ENCODE results near the gene BLVRB. TPM values are rescaled to one million over a fixed set of nuclear protein-coding genes. Genes with fewer than 3 reads are reported as not detected.

Gene BLVRB
- total and polyA plus RNA-seq, 9 of the 15 experiments (the other 6 are each of a cell fraction or from before 2014, with no cell fraction given): 81.1 to 749 (median 331) TPM

GRCh38 chr19:40420766-40421765 is 44.5 kb downstream of the BLVRB start (continued):
- TF ChIP-seq MYBL2 (IDR thresholded peaks at IDR 0.05; ENCODE audit: low read depth) (no peak), MYBL2 (CRISPR knock-in tag; IDR thresholded peaks at IDR 0.05; ENCODE audit: borderline replicate concordance) (no peak), ZBTB33 (CRISPR knock-in tag; IDR thresholded peaks at IDR 0.05) (peak; percentile 89), C11orf30 (IDR thresholded peaks at IDR 0.05; ENCODE audit: low read depth) (no peak), ZNF740 (CRISPR knock-in tag; IDR thresholded peaks at IDR 0.05) (peak; percentile 99), ZNF740 (tag; IDR thresholded peaks at IDR 0.05) (peak in 1 of 2 experiments; percentile 97; a peak in 2 of 4 replicates), ZNF134 (CRISPR knock-in tag; conservative IDR thresholded peaks at IDR 0.05) (no peak), PTRF (tag; IDR thresholded peaks at IDR 0.05) (no peak), THRA (IDR thresholded peaks at IDR 0.05) (no peak), BCOR (IDR thresholded peaks at IDR 0.05) (no peak), ASH1L (IDR thresholded peaks at IDR 0.05; ENCODE audit: borderline replicate concordance, low read depth, partially characterized antibody) (no peak), NCOA1 (IDR thresholded peaks at IDR 0.05; ENCODE audit: low read depth) (no peak), E2F1 (CRISPR knock-in tag; IDR thresholded peaks at IDR 0.05) (no peak), NR3C1 (CRISPR knock-in tag; IDR thresholded peaks at IDR 0.05) (no peak), SIX5 (IDR thresholded peaks at IDR 0.05; ENCODE audit: borderline replicate concordance in 1 of 2, insufficient read depth in 1 of 2, low read depth in 1 of 2, low read length in 2 of 2) (no peak), LEF1 (IDR thresholded peaks at IDR 0.05) (peak; percentile 79; the same call in 1 of the 2 replicates), CBX8 (IDR thresholded peaks at IDR 0.05; ENCODE audit: borderline replicate concordance, extremely low read depth, low read depth, low read length, poor library complexity, severe bottlenecking) (no peak), TRIM25 (IDR thresholded peaks at IDR 0.05; ENCODE audit: borderline replicate concordance) (no peak)

All from K562 (cell line).